Kidney tubule cell (primary cell): Measurements from ENCODE around the gene UNC13B.

Experiments used
- DNase-seq: peaks from one replicate; pipeline ENCODE4 v3.0.0-alpha.2; 2018; ENCODE audit warnings: low spot score

Gene UNC13B

DNA sequence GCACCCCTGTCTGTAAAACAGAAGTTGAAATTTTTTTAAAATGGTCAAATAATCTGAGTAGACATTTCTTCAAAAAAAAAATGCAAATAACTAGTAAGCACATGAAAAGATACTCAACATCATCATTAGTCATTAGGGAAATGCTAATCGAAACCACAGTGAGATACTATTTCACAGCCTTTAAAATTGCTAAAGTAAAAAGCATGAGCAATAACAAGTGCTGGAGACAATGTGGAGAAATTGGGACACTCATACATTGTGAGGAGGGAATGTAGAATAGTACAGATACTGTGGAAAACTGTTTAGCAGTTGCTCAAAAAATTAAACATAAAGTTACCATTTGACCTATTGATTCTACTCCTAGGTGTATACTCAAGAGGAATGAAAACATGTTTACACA, 269.7 kb downstream of the UNC13B start:
- DNase-seq, result no peak

DNA sequence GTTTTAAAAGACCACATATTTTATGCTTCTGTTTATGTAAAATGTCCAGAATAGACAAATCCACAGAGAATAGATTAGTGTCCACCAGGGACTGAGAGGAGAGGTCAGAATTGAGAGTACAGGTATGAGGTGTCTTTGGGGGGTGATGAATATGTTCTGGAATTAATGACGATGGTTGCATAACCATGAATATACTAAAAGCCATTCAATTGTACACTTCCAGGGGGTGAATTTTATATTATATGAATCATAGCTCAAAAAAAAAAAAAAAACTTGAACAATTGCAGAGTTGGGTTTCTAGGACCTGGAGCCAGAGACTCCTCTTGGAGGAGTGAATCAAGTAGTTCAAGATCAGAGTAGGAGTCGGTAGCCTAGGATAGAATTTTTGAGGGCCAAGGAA, 270.3 kb downstream of the UNC13B start:
- DNase-seq, result no peak

DNA sequence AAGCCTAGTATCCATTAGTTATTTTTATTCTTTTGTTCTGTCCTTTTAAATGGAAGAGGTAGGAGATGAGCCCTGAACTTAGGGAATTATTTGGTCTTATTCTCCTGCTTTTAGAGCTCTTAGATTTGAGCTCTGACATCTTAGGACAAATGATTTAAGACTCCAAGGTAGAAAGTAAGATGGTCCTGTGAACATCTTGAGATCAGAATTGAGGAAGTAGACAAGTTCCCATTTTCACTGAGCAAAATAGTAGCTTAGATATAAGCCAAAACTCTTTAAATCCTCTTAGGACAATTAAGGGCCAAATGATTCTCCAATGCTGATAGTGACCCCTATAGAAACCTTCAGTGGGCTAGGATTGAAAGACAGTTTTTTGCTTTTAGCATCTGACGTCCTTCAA, 275.1 kb downstream of the UNC13B start:
- DNase-seq, result no peak

DNA sequence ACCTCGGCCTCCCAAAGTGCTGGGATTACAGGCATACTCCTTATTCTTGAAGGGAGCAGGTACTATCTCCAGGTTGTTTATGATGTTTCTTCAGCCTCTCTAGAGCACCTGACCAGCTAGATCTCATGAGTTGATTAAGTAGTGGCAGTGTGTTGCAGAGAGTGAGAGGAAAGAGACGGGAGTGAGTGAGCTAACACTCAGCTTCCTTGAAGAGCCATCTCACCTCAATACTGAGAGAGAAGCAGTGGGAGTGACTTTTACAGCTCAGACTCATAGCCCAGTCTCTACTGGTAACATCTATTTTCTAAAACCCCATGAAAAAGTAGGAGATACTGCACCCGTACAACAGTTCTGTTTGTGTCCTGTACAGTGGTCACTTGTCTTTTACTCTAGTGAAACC, 284.2 kb downstream of the UNC13B start:
- DNase-seq, result no peak

DNA sequence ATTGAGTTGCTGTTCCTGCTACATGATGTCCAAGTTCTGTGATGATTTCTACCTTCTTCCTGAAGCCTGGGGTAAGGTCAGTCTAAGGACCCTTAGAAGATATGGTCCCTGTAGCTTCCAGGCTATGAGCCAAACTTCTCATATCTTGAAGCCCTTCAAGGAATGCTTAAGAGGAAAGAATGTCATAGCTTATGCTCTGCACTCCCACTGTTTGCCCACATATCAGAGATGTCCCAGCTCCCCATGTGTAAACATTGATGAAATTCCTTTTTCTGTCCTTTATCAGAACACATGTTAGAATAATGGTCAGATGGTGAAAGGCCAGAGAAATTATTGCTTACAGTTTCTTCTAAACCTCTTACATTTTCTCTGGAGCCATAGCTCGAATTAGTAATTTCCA, 286.7 kb downstream of the UNC13B start:
- no peak for DNase-seq

DNA sequence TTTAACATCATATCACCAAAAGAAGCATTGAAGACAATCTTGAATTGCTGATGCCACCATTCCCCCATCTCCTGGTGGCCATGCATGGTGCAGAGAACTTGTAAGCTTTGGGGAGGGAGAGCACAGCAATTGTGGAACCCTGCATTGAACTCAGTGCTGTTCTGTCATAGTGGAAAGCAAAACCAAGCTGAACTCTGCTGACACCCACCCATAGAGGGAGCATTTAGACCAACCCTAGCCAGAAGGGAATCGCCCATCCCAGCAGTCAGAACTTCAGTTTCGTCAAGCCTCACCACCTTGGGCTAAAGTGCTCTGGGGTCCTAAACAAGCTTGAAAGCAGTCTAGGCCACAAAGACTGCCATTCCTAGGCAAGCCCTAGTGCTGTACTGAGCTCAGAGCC, 290.7 kb downstream of the UNC13B start:
- DNase-seq, result no peak

DNA sequence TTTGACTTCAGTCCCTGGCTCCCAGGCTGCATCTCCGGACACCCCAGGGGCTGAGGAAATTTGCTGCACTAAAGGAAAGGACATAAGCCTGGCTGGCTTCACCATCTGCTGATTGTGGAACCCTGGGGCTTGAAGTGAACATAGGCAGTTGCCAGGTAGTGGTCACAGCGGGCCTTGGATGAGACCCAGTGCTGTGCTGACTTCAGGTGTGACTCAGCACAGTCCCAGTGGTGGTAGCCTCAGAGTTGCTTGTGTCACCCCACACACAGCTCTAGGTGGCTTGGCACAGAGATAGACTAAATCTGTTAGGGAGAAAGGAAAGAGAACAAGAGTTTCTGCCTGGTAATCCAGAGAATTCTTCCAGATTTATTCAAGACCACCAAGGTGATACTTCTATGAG, 292.0 kb downstream of the UNC13B start:
- DNase-seq, result peak; percentile 42
